Trophoblast cell (in vitro differentiated cells and primary cell): Measurements from ENCODE around the gene PTRHD1.

ENCODE experiments used
- DNase-seq, 2 donors: peaks; one replicate each; pipeline ENCODE4 v3.0.0-alpha.2; 2016
- H2AFZ ChIP-seq: 2 replicates; pipeline ENCODE4 v1.6.1; 2013; ENCODE audit warnings: low read length, moderate library complexity, mild to moderate bottlenecking; ENCODE audit not compliant: insufficient read depth, poor library complexity
- H2AK5ac ChIP-seq: 2 replicates; pipeline ENCODE4 v1.6.1; 2013; ENCODE audit warnings: mild to moderate bottlenecking, low read length
- H2BK120ac ChIP-seq: 2 replicates; pipeline ENCODE4 v1.6.1; 2013; ENCODE audit warnings: low read length, mild to moderate bottlenecking, moderate library complexity; ENCODE audit not compliant: insufficient read depth, poor library complexity
- H2BK12ac ChIP-seq: 2 replicates; pipeline ENCODE4 v1.6.1; 2013; ENCODE audit warnings: mild to moderate bottlenecking, low read length, moderate library complexity
- H2BK5ac ChIP-seq: 2 replicates; pipeline ENCODE4 v1.6.1; 2013; ENCODE audit warnings: low read length, low read depth, moderate library complexity, mild to moderate bottlenecking; ENCODE audit not compliant: poor library complexity
- H3K14ac ChIP-seq: 2 replicates; pipeline ENCODE4 v1.6.1; 2013; ENCODE audit warnings: mild to moderate bottlenecking, low read length
- H3K18ac ChIP-seq: 2 replicates; pipeline ENCODE4 v1.6.1; 2013; ENCODE audit warnings: mild to moderate bottlenecking, low read length
- H3K23ac ChIP-seq: 2 replicates; pipeline ENCODE4 v1.6.1; 2013; ENCODE audit warnings: low read length
- H3K27ac ChIP-seq: 2 replicates; pipeline ENCODE4 v1.5.1; 2013; ENCODE audit warnings: low read depth, mild to moderate bottlenecking, inconsistent platforms, low read length, moderate library complexity
- H3K27me3 ChIP-seq: 2 replicates; pipeline ENCODE4 v1.6.1; 2013; ENCODE audit warnings: inconsistent platforms, mild to moderate bottlenecking, low read length, moderate library complexity; ENCODE audit not compliant: insufficient read depth
- H3K36me3 ChIP-seq, 2 experiments: 1 replicate in 1 of 2; 2 replicates in 1 of 2; pipeline ENCODE4 v1.6.1; 2013; ENCODE audit warnings: low read length in 2 of 2, mild to moderate bottlenecking in 2 of 2, moderate library complexity in 1 of 2; ENCODE audit not compliant: insufficient read depth in 2 of 2, control insufficient read depth in 1 of 2
- H3K4ac ChIP-seq: 2 replicates; pipeline ENCODE4 v1.6.1; 2013; ENCODE audit warnings: low read depth, mild to moderate bottlenecking, low read length, moderate library complexity
- H3K4me1 ChIP-seq, 2 experiments: 1 replicate in 1 of 2; 2 replicates in 1 of 2; pipeline ENCODE4 v1.6.1; 2013; ENCODE audit warnings: low read length in 2 of 2, mild to moderate bottlenecking in 2 of 2, moderate library complexity in 1 of 2; ENCODE audit not compliant: insufficient read depth in 2 of 2, control insufficient read depth in 1 of 2
- H3K4me2 ChIP-seq: 2 replicates; pipeline ENCODE4 v1.6.1; 2013; ENCODE audit warnings: inconsistent platforms, mild to moderate bottlenecking, low read length, moderate library complexity
- H3K4me3 ChIP-seq: 2 replicates; pipeline ENCODE4 v1.5.1; 2013; ENCODE audit warnings: mild to moderate bottlenecking, low read depth, low read length, inconsistent platforms
- H3K79me1 ChIP-seq: one replicate; pipeline ENCODE4 v1.6.1; 2013; ENCODE audit warnings: low read length
- H3K79me2 ChIP-seq: 2 replicates; pipeline ENCODE4 v1.6.1; 2013; ENCODE audit warnings: low read length, mild to moderate bottlenecking; ENCODE audit not compliant: control insufficient read depth, insufficient read depth, poor library complexity
- H3K9ac ChIP-seq: 2 replicates; pipeline ENCODE4 v1.6.1; 2013; ENCODE audit warnings: mild to moderate bottlenecking, low read length
- H3K9me3 ChIP-seq: 2 replicates; pipeline ENCODE4 v1.6.1; 2013; ENCODE audit warnings: low read depth, mild to moderate bottlenecking, control low read depth, inconsistent platforms, low read length; ENCODE audit not compliant: insufficient read depth
- H4K12ac ChIP-seq: 2 replicates; pipeline ENCODE4 v1.6.1; 2013; ENCODE audit warnings: low read depth, mild to moderate bottlenecking, low read length, moderate library complexity
- H4K8ac ChIP-seq: 2 replicates; pipeline ENCODE4 v1.6.1; 2013; ENCODE audit warnings: low read depth, mild to moderate bottlenecking, low read length, moderate library complexity
- H4K91ac ChIP-seq: one replicate; pipeline ENCODE4 v1.6.1; 2013; ENCODE audit warnings: low read depth, mild to moderate bottlenecking, low read length, moderate library complexity
- WGBS: extraction: QIAGEN DNeasy Blood & Tissue Kit; methylation state at CpG from one replicate; pipeline ENCODE4 v1.1.7; 2013; ENCODE audit warnings: missing lambda C conversion rate; ENCODE audit not compliant: insufficient read length, insufficient coverage; ENCODE audit errors: extremely low coverage; 5-methylcytosine and 5-hydroxymethylcytosine counted together

Gene PTRHD1

GRCh38 chr2:24816404-24816803 is 23.2 kb upstream of the PTRHD1 start:
- no peaks in the 10 kb centered on the region for H3K27me3 ChIP-seq
- H4K12ac ChIP-seq = no peak overlapping the region
- no peak overlapping the region for H2AK5ac ChIP-seq
- H3K27ac ChIP-seq = no peak overlapping the region
- H3K18ac ChIP-seq = no peak overlapping the region
- H3K79me2 ChIP-seq = no peaks in the 10 kb centered on the region
- DNase-seq = no peak
- peak overlapping the region; percentile 2 for H2BK5ac ChIP-seq
- no peaks in the 10 kb centered on the region for H3K79me1 ChIP-seq
- H4K91ac ChIP-seq = no peak overlapping the region
- no peak overlapping the region for H2BK12ac ChIP-seq
- peaks cover 31 to 56% of the 10 kb centered on the region in 2 experiments for H3K36me3 ChIP-seq
- peak overlapping the region; percentile 48 for H2BK120ac ChIP-seq
- H3K9me3 ChIP-seq = no peaks in the 10 kb centered on the region
- no peak overlapping the region for H2AFZ ChIP-seq
- no peak overlapping the region for H3K9ac ChIP-seq
- H3K14ac ChIP-seq = no peak overlapping the region
- H3K23ac ChIP-seq = no peak overlapping the region
- no peak overlapping the region for H3K4me3 ChIP-seq
- peaks cover 0 to 2% of the 10 kb centered on the region in 2 experiments for H3K4me1 ChIP-seq
- no CpG with 5 or more reads among the region's 6 CpGs for WGBS
- no peak overlapping the region for H3K4ac ChIP-seq
- H3K4me2 ChIP-seq = no peak overlapping the region
- H4K8ac ChIP-seq = peak overlapping the region; percentile 49

- no peak overlapping the region for H4K91ac ChIP-seq
- H3K23ac ChIP-seq = no peak overlapping the region
- no peak overlapping the region for H2AFZ ChIP-seq
- H2AK5ac ChIP-seq = no peak overlapping the region
- no peak overlapping the region for H3K4ac ChIP-seq
- no peak overlapping the region for H3K9ac ChIP-seq
- no peaks in the 10 kb centered on the region for H3K79me1 ChIP-seq
- no peak overlapping the region for H3K4me2 ChIP-seq
- H4K12ac ChIP-seq = no peak overlapping the region
- peaks cover 21 to 44% of the 10 kb centered on the region in 2 experiments for H3K36me3 ChIP-seq
- H3K27me3 ChIP-seq = no peaks in the 10 kb centered on the region
- DNase-seq = peak; percentile 56 to 83
- no peak overlapping the region for H3K14ac ChIP-seq
- no peak overlapping the region for H2BK5ac ChIP-seq
- no peak overlapping the region for H3K18ac ChIP-seq
- no peak overlapping the region for H4K8ac ChIP-seq
- no peak overlapping the region for H3K4me3 ChIP-seq
- no peak overlapping the region for H2BK12ac ChIP-seq
- no peak overlapping the region for H2BK120ac ChIP-seq
- H3K27ac ChIP-seq = no peak overlapping the region
- no CpG with 5 or more reads among the region's 4 CpGs for WGBS
- H3K9me3 ChIP-seq = no peaks in the 10 kb centered on the region
- no peaks in the 10 kb centered on the region for H3K79me2 ChIP-seq
- peaks cover 0 to 2% of the 10 kb centered on the region in 2 experiments for H3K4me1 ChIP-seq
Observed at GRCh38 chr2:24815171-24815570, 22.0 kb upstream of the PTRHD1 start.

- Histone ChIP-seq H4K8ac (no peak overlapping the region), H4K12ac (no peak overlapping the region), H3K9me3 (no peaks in the 10 kb centered on the region), H3K4me3 (no peak overlapping the region), H4K91ac (no peak overlapping the region), H3K4ac (no peak overlapping the region), H2AK5ac (no peak overlapping the region), H3K14ac (no peak overlapping the region), H2BK5ac (no peak overlapping the region), H2BK12ac (no peak overlapping the region), H3K4me2 (no peak overlapping the region), H3K27me3 (no peaks in the 10 kb centered on the region), H3K23ac (no peak overlapping the region), H3K18ac (no peak overlapping the region), H3K4me1 (peaks cover 0 to 2% of the 10 kb centered on the region in 2 experiments), H3K27ac (no peak overlapping the region), H3K36me3 (peaks cover 15 to 38% of the 10 kb centered on the region in 2 experiments), H3K9ac (no peak overlapping the region), H2AFZ (no peak overlapping the region), H2BK120ac (no peak overlapping the region), H3K79me2 (no peaks in the 10 kb centered on the region), H3K79me1 (no peaks in the 10 kb centered on the region)
- WGBS = no CpG with 5 or more reads among the region's 4 CpGs
- no peak for DNase-seq
Observed at GRCh38 chr2:24814516-24814915, 21.3 kb upstream of the PTRHD1 start.

GRCh38 chr2:24813691-24814137 is 20.5 kb upstream of the PTRHD1 start:
- no peak overlapping the region for H3K23ac ChIP-seq
- H3K27ac ChIP-seq = no peak overlapping the region
- no peak overlapping the region for H4K12ac ChIP-seq
- no CpG with 5 or more reads among the region's 4 CpGs for WGBS
- no peaks in the 10 kb centered on the region for H3K9me3 ChIP-seq
- H2BK5ac ChIP-seq = no peak overlapping the region
- H3K4ac ChIP-seq = no peak overlapping the region
- no peak overlapping the region for H3K18ac ChIP-seq
- H3K79me2 ChIP-seq = no peaks in the 10 kb centered on the region
- no peak overlapping the region for H2AFZ ChIP-seq
- peaks cover 9 to 32% of the 10 kb centered on the region in 2 experiments for H3K36me3 ChIP-seq
- H4K8ac ChIP-seq = no peak overlapping the region
- peaks cover 0 to 2% of the 10 kb centered on the region in 2 experiments for H3K4me1 ChIP-seq
- no peaks in the 10 kb centered on the region for H3K79me1 ChIP-seq
- no peak for DNase-seq
- H3K4me3 ChIP-seq = no peak overlapping the region
- no peak overlapping the region for H2BK12ac ChIP-seq
- H3K9ac ChIP-seq = no peak overlapping the region
- no peak overlapping the region for H4K91ac ChIP-seq
- no peak overlapping the region for H2AK5ac ChIP-seq
- H3K14ac ChIP-seq = no peak overlapping the region
- H3K27me3 ChIP-seq = no peaks in the 10 kb centered on the region
- H2BK120ac ChIP-seq = no peak overlapping the region
- H3K4me2 ChIP-seq = no peak overlapping the region
